ENCODE data around the gene WBP2. TPM values are rescaled to one million over a fixed set of nuclear protein-coding genes. Genes with fewer than 3 reads are reported as not detected.
"Not testable (repeated sequence)": the region's sequence is repeated elsewhere in the genome, so short reads cannot be mapped to it uniquely, and the experiment has no call there.

The WBP2 gene
- total RNA-seq, 1 donor from 2014 or later = 57.5 TPM

DNA sequence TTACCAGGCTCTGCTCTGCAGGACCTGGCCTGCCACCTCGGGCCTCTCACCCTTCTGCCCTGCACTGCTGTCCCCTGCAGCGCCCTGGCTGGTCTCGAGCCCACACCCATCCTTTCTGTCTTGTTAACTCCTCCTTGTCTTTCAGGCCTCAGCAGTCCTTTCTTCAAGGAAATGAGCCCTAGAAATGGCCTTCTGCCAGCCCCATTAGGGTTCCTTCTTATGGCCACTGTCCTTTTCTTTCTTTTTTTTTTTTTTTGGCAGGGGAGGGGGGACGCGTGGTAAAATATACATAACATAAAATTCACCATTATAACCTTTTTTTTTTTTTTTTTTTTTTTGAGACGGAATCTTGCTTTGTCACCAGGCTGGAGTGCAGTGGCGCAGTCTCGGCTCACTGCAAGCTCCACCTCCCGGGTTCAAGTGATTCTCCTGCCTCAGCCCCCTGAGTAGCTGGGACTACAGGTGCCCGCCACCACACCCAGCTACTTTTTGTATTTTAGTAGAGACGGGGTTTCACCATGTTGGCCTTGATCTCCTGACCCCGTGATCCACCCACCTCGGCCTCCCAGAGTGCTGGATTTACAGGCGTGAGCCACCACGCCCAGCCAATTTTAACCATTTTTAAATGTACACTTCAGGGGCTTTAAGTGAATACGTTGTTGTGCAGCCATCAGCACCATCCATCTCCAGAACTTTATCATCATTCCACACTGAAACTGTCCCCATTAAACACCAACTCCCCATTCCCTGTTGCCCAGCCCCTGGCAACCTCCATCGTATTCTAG lies 10.5 kb upstream of the WBP2 start:
- ATAC-seq = not testable (repeated sequence)

DNA sequence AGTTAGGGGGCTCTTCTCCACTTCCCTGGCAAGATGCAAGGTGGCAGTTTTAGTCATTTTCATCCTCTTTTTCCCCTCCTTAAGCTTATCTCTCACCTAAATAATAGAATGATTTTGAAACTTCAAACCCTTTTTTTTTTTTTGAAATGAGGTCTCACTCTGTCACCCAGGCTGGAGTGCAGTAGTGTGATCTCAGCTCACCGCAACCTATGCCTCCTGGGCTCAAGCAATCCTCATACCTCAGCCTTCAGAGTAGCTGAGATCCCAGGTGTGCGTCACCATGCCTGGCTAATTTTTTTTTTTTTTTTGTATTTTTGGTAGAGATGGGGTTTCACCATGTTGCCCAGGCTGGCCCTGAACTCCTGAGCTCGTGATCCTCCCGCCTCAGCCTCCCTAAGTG lies 9.8 kb upstream of the WBP2 start:
- not testable (repeated sequence) for ATAC-seq

DNA sequence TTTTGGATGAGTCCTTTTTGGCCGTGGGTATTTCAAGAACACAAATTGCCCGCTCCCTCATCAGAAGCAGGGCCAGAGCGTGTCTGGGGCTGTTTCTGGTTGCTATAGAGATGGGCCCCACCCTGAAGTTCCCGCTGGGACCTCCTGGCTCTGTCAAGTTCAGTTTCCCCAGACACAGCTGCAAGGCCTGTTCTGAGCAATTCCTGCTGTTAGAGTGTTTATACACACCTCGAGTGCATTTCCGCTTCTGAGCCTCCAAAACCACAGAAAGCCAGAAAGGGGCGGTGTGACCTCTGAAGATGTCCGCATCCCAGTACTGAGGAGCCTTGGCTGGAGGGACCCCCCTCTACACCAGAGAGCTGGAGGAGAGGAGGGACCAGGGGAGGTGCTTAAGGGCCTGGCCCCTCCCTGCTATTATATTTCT lies 9.3 kb upstream of the WBP2 start:
- ATAC-seq = peak; percentile 64

DNA sequence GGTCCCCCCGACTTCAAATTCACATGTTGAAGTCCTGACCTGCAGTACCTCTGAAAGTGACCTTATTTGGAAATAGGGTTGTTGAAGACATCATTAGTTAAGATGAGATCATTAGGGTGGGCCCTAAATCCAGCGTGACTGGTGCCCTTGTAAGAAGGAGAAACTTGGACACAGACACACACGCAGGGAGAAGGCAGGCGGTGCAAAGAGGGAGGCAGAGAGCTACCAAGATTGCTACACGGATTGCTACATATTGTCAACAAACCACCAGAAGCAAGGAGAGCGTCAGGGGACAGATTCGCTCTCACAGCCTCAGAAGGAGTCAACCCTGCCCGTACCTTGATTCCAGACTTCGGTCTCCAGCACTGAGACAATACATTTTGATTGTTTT lies 6.8 kb upstream of the WBP2 start:
- ATAC-seq = no peak

DNA sequence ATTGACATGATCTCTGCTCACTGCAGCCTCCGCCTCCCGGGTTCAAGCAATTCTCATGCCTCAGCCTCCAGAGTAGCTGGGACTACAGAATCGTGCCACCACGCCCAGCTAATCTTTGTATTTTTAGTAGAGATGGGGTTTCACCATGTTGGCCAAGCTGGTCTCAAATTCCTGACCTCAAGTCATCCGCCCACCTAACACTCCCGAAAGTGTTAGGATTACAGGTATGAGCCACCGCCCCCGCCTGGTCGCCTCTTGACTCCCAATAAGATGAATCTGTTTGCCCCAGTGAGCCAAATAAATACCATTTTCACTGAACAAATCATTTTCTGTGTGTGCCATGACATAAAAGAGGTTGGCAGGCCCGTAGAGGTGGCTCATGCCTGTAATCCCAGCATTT lies 4.2 kb upstream of the WBP2 start:
- ATAC-seq = not testable (repeated sequence)

DNA sequence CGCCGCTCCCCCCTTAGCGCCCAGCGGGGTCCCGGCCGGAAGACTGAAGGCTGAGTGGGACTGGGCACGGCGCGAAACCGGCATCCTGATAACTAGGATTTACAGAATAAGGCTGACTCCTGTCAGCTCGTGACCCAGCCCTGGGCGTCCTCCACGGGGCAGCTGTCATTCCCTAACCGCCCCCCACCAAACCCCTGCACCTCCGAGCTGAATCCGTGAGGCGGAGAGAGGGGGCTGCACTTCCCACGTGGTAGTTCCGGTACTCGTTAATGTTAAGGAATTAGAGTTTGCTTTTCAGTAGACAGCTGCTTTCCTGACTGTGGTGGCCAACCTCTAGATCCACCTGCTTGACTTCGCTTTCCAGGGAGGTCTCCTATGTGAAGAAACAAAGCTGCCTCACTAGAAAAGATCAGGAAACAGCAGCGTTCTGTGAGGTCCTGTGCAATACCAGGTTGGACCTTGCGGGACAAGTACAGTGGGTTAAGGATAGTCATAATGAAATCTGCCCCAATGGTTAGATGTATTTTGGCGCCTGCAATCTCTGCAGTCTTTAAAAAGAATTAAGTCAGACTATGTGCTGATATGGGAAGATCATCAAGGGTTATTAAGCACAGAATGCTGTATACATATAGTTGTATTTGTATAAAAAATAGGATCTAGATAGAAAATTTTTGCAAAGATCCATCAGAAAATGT lies 1.1 kb upstream of the WBP2 start:
- ATAC-seq = peak; percentile 4

DNA sequence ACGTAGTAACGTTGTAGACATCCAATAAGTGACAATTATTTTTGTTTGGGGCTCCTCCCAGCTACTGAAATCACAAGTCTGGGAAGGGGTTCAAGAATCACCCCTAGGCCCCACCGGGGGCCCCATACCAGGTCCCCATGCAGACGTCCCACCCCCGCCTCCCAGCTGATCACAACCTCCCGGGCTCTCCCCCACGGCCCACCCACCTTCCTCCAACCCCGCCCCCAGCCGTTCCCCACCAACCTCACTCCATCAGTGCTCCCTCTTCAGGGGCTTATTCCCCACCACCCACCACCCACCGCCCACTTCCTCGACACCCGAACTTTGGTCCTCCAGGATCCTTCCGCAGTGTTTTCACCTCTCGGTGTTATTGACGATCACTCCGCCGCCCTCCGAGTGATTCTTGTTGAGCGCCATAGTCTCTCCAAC lies 240 bp downstream of the WBP2 start:
- ATAC-seq = peak; percentile 1

DNA sequence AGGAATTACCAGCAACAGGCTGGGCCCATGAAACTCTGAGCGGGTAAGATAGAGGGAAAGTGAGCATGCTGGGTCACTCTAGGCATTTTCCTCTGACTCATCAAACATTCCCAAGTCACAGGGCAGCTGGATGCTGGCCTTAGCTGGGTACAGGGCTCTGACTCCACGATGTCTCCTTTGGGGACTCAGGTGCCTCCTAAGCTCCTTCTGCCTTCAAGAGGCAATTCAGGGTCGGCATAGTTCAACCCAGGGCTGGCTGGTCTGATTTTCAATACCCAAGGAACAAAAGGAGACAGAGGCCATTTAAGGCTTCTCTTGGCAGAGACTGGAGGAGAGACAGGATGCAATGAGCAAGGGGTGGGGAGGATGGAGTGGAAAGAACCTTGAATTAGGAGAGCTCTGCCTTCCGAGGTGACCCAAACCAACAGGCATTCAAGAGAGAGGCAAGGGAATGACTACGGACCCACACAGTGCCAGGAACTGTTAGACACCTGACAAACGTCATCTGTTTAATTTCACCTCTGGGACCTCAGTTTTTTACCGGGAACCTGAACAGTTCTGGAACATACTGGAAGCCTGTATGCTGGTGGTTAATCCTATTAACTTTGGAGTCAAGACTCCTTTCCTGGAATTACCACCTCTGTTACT lies 910 bp downstream of the WBP2 start:
- no peak for ATAC-seq

DNA sequence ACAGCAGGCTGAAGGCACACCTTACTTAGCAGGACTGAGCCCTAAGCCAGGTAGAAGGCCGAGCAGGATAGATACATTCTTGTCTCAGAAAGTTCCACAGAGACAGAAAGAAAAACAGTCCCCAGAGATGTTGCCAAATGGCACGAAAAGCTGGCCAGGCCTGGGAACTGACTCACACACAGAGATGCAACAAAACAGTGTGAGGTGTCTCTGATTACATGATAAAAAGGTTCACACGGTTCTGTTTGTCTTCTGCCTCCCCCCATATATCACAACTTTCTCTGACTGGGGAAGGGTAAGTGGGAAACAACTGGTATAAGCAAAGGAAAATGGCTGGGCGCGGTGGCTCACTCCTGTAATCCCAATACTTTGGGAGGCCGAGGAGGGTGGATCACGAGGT lies 1.7 kb downstream of the WBP2 start:
- ATAC-seq = no peak

DNA sequence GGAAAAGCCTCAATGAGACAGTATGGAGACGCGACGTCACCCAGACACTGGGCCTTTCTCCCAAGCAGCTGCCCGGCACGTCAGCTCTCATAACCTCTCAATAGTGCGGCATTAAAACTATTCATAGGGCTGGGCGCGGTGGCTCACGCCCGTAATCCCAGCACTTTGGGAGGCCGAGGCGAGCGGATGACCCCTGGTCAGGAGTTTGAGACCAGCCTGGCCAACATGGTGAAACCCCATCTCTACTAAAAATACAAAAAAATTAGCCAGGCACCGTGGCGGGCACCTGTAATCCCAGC lies 3.5 kb downstream of the WBP2 start:
- not testable (repeated sequence) for ATAC-seq

DNA sequence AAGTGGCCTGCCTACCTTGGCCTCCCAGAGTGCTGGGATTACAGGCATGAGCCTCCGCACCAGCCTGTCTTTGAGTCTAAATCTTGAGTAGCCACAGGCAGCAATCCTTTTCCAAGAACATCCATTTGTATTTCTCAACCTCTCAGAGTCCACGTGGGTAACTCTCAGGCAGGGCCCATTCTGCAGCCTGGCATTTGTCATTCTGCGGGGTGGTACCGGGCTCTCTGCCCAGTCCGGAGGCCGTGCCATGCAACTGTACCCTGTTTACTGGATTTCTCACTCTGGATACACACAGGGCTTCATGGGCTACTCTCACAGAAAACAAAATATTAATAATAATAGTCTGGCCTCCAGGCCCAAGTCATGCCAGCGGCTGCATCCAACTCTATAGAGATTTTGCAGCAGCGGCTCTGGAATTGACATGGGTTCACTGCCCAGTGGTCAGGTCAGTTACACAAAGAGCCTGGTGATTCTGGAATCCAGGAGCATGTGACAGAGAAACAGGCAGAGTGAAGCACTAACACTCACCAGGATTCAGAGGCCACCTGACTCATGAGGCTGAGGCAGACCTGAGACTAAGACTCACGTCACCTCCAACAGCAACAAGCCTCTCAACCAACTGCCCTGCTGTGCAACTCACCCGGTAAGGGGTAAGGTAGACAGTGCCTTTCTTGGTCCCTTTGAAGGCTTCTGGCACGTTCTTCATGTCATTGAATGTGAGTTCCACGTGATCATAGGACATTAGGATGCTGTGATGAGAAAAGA lies 4.0 kb downstream of the WBP2 start:
- no peak for ATAC-seq

DNA sequence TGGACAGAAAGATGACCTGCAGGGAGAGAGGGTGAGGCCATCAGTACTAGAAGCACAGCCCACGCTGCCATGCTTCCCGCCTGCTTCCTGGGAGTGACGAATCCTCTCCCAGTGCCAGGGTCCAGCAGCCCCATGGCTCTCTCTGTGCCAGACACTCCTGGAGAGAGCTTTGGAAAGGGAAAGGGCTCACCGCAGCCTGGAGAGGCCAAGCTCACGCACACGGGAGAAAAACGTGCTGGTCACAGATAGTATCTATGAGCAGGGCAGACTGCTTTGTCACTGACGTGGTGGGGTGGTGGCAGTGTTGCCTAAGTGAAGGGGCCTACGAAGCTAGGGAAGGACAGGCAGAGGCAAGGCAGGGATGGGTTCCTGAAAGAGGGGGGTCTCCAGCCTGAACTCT lies 5.4 kb downstream of the WBP2 start:
- ATAC-seq = no peak

DNA sequence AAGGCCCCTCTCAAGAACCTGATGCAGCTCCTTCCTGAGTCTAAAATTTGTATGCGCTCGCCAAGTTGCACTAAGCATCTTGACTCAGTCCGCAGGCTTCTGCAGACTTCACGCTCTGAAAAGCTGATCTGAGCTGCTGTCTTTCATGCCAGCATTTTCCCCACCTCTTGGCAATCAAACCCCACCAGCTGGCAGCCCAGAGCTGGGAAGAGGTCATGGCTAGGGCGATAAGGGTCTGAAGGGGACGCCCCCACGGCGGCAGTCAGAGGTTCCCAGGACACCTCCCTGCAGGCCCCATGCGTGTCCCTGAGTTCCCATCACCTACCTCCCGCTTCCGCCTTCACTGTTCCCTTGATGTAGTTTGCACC lies 5.9 kb downstream of the WBP2 start:
- ATAC-seq = no peak

DNA sequence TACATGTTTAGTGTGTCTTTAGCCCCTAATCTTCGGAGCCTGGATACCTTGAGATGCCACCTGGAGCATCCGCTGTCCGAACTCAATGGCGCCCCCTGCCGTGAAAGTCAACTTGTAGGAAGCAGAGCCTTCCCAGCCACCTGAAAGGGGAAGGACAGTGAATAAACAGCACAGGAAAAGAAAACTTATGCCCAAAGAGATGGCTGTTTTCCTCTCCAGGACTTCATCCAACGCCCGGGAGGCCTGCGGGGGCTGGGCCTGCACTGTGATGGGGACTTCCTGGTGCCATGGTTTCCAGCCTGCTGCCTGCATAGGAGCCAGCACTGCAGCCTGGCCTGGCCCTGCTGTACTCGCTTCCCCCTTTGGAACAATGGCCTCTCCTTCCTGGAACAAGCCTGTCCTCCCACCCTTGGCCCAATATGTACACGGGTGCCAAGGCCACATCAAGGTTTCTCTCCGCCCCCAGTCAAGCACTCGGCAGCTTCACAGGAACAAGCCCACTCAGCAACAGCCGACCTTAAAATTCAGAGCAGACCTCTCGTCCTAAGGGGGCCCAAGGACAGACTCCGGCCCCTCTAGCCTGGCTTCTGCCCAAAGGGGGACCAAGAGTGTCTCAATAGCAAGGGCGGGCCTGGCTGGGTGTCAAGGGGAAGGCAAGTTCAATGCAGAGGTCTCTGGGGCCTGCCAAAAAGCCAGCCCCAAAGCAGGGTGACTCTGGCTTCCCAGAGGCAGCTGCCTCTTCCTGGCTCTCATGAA lies 6.4 kb downstream of the WBP2 start:
- no peak for ATAC-seq

DNA sequence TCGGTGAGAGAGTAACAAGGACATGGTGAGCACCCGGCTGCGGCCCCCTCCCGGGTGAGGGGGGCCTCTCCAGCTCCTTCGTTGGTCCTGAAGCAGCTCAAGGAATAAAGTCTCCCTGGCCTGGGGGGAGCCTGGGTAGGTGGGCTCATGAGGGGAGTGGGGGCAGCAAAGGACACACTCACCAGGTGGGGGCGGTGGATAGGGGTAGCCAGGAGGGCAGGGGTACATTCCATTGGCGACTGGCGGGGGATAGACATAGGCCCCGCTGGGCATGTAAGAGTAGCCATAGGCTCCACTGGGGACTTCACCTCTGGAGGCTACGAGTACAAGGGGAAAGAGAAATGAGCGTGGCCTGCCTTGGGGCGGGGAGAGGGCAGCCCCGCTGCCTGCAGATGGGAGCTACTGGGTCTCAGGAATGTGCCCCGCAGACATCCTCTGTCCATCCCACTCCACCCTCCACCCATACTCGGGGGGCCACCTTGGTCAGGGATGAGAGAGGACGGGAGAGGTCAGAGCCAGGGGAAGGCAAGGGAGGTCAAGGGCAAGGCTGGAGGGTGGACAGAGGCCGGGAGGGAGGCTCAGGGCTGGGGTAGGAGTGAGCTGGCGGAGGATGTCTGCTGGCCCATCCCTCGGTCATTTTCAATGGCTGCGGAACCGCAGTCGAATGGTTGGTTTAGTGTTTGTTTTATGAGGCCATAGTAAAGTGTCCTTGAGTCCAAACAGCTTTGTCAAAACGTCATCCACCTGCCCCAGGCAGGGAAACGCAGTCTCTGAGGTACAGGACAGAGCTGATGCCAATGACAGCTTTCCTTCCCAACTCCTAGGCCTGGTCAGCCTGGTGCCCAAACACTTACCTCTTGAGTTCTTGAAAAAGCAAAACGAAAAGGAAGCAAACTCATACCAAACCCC lies 7.3 kb downstream of the WBP2 start:
- ATAC-seq = no peak

DNA sequence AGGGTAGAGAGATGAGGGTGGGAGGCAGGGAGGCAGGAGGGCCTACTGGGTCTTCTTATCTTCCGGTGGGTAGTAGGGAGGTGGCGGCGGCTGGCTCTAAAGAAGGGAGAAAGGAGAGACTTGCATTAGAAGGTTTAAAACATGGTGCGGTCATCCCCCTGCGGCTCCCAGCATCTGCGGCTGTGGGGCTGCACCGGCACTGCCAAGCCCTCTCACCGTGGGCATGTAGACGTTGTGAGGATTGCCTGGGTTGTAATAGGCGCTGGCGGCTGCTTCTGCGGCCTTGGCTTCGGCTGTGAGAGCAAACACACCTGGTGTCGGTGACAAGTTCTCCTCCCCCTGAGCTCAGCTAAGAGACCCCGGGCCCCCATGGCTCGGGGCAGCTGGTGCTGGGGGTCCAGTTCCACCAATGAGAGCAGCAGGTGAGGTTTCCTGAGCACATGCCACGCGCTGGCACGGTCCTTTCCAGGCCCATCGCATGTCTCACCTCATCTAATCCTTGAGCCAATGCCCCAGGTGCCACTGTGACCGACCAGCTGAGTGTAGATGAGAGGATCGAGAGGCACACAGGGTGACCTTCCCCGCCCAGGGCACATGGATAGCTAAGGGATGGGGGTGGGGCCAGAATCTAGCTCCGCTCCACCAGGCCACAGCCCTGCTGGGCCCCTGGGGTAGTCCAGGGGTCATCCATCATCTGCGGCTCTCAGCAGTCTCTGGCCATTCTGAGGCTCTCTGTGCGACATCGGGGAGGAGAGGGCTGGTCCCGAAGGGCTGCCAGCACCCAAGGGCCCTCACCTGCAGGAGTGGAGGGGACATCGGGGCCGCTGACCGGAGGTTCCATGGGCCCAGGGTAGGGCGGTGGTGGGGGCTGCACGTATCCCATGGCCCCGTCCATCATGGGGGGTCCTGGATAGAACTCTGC lies 8.2 kb downstream of the WBP2 start:
- ATAC-seq = no peak

DNA sequence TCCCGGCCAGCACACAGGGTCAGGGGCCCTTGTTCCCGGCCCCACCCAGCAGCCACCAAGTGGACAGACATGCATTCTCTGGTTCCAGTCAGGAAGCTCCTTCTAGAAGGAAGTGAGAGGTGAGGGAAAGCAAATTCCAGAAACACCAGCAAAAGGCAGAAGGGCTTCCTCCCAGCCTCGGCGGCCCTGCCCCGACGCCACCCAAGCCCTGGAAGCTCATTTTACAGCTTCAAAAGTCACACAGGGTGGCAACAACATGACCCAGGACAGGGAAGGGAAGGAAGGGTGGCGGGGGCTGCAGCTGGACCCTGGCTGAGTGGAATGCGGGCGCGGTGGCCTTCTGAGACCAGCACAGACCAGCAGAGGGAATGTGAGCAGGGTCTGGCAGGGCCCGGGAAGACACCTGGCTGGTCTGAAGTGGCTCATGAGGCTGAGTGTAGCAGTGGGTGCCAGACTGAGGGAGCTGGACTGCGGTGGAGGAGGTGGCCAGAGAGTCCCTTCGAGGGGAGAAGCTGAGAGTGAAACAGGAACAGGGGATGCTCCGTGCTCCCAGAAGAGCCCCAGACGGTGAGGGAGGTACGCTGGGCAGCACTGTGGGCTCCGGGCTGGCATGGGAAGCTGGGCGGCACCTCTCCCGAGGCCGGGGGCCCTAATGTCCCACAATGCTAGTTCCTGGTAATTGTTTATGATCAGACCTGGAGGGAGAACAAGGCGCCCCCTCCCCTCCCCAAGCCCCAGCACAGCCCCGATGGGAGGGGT lies 9.0 kb downstream of the WBP2 start:
- ATAC-seq = no peak

DNA sequence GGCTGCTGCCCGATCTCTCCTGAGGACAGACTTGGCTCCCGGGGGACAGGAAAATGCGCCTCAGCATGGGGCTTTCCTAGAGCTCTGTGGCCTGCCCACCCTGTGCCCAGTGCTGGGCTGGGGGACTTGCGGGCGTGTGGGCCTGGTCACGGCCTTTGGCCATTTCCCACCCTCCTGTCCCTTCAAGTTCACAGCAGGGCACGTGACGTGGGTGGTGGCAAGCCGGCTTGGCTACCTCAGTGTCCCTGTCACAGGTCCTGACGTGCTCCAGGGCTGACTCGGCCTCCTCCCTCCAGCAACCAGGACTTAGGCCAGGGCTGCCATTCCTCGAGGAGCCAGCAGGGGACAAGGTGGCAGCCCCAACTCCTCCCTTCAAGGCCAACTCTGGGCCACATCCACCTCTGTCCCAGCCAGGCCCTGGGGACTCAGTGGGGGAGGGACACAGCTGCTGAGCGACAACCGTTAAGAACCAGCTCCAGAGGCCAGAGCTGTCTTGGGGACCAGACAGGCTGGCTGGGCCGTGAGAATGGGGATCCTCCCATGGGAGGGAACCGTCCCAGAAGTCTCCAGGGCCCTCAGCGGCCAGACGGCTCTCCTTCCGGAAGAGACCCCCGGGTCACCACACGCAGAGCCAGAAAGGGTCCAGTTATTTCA lies 9.9 kb downstream of the WBP2 start:
- peak; percentile 85 for ATAC-seq

DNA sequence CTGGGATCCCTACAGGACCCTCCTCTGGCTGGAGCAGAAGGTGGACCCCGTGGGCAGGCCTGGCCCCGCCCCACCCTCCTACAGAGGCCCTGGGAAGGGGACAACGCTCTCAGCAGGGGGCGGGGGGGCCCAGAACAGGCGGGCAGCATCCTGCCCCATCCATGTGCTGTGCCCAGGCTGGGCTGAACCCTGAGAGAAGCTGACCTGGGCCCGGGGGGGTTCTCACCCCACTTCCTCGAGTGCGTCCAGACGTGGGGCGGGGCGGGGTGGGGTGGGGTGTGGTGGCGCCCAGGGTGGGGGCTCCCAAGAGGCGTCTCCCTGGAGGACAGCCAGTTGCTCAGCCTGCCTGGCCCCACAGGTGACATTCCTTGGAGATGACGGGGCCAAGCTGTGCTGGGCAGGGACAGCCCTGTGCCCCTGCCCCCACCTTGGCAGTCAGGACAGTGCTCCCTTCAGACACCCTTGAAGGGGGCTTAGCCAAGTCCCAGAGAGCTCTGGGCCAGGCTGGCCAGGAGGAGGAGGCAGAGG lies 10.5 kb downstream of the WBP2 start:
- ATAC-seq = peak; percentile 83
